ENCODE data around the gene GRSF1. TPM values are rescaled to one million over a fixed set of nuclear protein-coding genes. Genes with fewer than 3 reads are reported as not detected.

The GRSF1 gene
- total RNA-seq, 1 experiment from 2014 or later = 74.1 TPM

Other genes with a start within 250 kb of the GRSF1 start
- gene AMBN, start 247.6 kb downstream of the GRSF1 start, total RNA-seq (2014; rRNA removed; shearing (Covaris generic)) = 0.19 TPM in 1 of 2 replicates, not detected in the other
- not detected in 2 replicates for gene ENAM, start 211.1 kb downstream of the GRSF1 start, total RNA-seq (2014; rRNA removed; shearing (Covaris generic))
- gene JCHAIN, start 173.4 kb downstream of the GRSF1 start, total RNA-seq (2014; rRNA removed; shearing (Covaris generic)) = 1.3 TPM in 1 of 2 replicates, not detected in the other
- gene UTP3, start 151.4 kb downstream of the GRSF1 start, total RNA-seq (2014; rRNA removed; shearing (Covaris generic)) = 19.7 and 23.6 TPM in 2 replicates
- gene RUFY3, start 117.9 kb downstream of the GRSF1 start, total RNA-seq (2014; rRNA removed; shearing (Covaris generic)) = 12.0 and 15.5 TPM in 2 replicates
- gene MOB1B, start 62.5 kb upstream of the GRSF1 start, total RNA-seq (2014; rRNA removed; shearing (Covaris generic)) = 5.9 and 6.0 TPM in 2 replicates
- gene DCK, start 153.8 kb upstream of the GRSF1 start, total RNA-seq (2014; rRNA removed; shearing (Covaris generic)) = 28.7 and 38.2 TPM in 2 replicates

Data from H4 (cell line).